PC-9 (cell line): ENCODE measurements around the gene POU3F3. TPM values are rescaled to one million over a fixed set of nuclear protein-coding genes. Genes with fewer than 3 reads are reported as not detected.

Source experiments
- BruUV-seq: library from RNA; stranded (reverse); fragments of 400-500 nt; replicated peaks from 2 replicates; lab custom pipeline; 2021; lab: Mats Ljungman, UMichigan
- CTCF ChIA-PET: fragments of 300-600 bp; sonication (Branson Sonifier 250); formaldehyde crosslinking; loops from one replicate; lab custom pipeline; 2022; ENCODE audit warnings: antibody characterized with exemption; lab: Charles Lee
- POLR2A ChIA-PET: fragments of 300-600 bp; sonication (Branson Sonifier 250); formaldehyde crosslinking; loops from one replicate; lab custom pipeline; 2022; ENCODE audit warnings: antibody characterized with exemption; ENCODE audit not compliant: unreplicated experiment; lab: Charles Lee
- DNase-seq, 2 experiments: peaks; one replicate each; pipeline versions ENCODE4 v3.0.0 to v3.0.0-alpha.2; 2015 to 2022; ENCODE audit warnings: mixed read lengths in 1 of 2
- H2AFZ ChIP-seq: fragments of 200-600 bp; sonication (generic); 2 replicates; pipeline ENCODE4 v1.8.1; 2017; ENCODE audit warnings: antibody characterized with exemption
- H3F3A ChIP-seq: fragments of 200-600 bp; sonication (generic); 2 replicates; pipeline ENCODE4 v1.8.1; 2017; ENCODE audit warnings: antibody characterized with exemption, mild to moderate bottlenecking, low read depth; ENCODE audit not compliant: insufficient read depth
- H3K27ac ChIP-seq: fragments of 200-600 bp; sonication (generic); 2 replicates; pipeline ENCODE4 v1.6.1; 2016; ENCODE audit warnings: mixed run types
- H3K27me3 ChIP-seq: fragments of 200-600 bp; sonication (generic); 2 replicates; pipeline ENCODE4 v1.6.1; 2016; ENCODE audit warnings: low read depth, mixed run types; ENCODE audit not compliant: insufficient read depth
- H3K36me3 ChIP-seq: fragments of 200-600 bp; sonication (generic); 2 replicates; pipeline ENCODE4 v1.6.1; 2016; ENCODE audit warnings: low read depth, mixed run types
- H3K4me1 ChIP-seq: fragments of 200-600 bp; sonication (generic); replicated peaks from 2 replicates; pipeline ENCODE4 v1.6.1; 2016; ENCODE audit warnings: mixed run types; ENCODE audit not compliant: insufficient read depth
- H3K4me2 ChIP-seq: fragments of 200-600 bp; sonication (generic); 2 replicates; pipeline ENCODE4 v1.6.1; 2017; ENCODE audit warnings: mixed run types
- H3K4me3 ChIP-seq: fragments of 200-600 bp; sonication (generic); 2 replicates; pipeline ENCODE4 v1.6.1; 2016; ENCODE audit warnings: mixed run types
- H3K79me2 ChIP-seq: fragments of 200-600 bp; sonication (generic); 2 replicates; pipeline ENCODE4 v1.6.1; 2017; ENCODE audit warnings: low read depth, mixed run types
- H3K9me2 ChIP-seq: fragments of 200-600 bp; sonication (generic); 2 replicates; pipeline ENCODE4 v1.8.1; 2017; ENCODE audit warnings: mild to moderate bottlenecking; ENCODE audit not compliant: insufficient read depth
- H3K9me3 ChIP-seq: fragments of 200-600 bp; sonication (generic); 2 replicates; pipeline ENCODE4 v1.8.1; 2016; ENCODE audit warnings: low read depth; ENCODE audit not compliant: insufficient read depth
- H4K20me1 ChIP-seq: fragments of 200-600 bp; sonication (generic); 2 replicates; pipeline ENCODE4 v1.8.1; 2017; ENCODE audit not compliant: insufficient read depth
- CTCF ChIP-seq: fragments of 200-600 bp; sonication (generic); conservative IDR thresholded peaks from 2 replicates; pipeline ENCODE4 v1.6.1; 2017; ENCODE audit warnings: mixed run types, antibody characterized with exemption, mild to moderate bottlenecking, moderate library complexity
- EZH2 ChIP-seq: fragments of 200-600 bp; sonication (generic); IDR thresholded peaks from 2 replicates; pipeline ENCODE4 v1.8.0; 2017; ENCODE audit warnings: antibody characterized with exemption, low read depth
- intact Hi-C: fragments of 100-400 bp; cut with micrococcal nuclease; formaldehyde crosslinking; loops from one replicate; pipeline ENCODE4 v1.10.0; 2022; ENCODE audit not compliant: unreplicated experiment
- total RNA-seq: library from RNA; stranded (reverse); gene quantifications from 2 replicates; pipeline ENCODE4 v1.2.3, GENCODE V29; 2021

Gene POU3F3
- total RNA-seq, 1 experiment from 2014 or later = not detected

- Histone ChIP-seq H3K9me2 (no peaks in the 10 kb centered on the region), H3K79me2 (no peaks in the 10 kb centered on the region), H2AFZ (no peak overlapping the region), H3K4me1 (no peaks in the 10 kb centered on the region), H4K20me1 (no peaks in the 10 kb centered on the region), H3K4me3 (no peak overlapping the region), H3K4me2 (no peak overlapping the region), H3K27me3 (peaks cover 38% of the 10 kb centered on the region), H3F3A (no peaks in the 10 kb centered on the region), H3K36me3 (no peaks in the 10 kb centered on the region), H3K9me3 (no peaks in the 10 kb centered on the region), H3K27ac (no peak overlapping the region)
- intact Hi-C loops = no loop called here
- DNase-seq = no peak
- no TSS peak for BruUV-seq
- POLR2A ChIA-PET = no interaction called here
- CTCF ChIA-PET = no interaction called here
- TF ChIP-seq EZH2 = no peak
- no peak for TF ChIP-seq CTCF
These were observed 6.9 kb upstream of the POU3F3 start for GRCh38 chr2:104846786-104847585.

- peaks cover 40% of the 10 kb centered on the region for H3K27me3 ChIP-seq
- intact Hi-C loops = no loop called here
- no peak overlapping the region for H3K4me2 ChIP-seq
- H3K36me3 ChIP-seq = no peaks in the 10 kb centered on the region
- H3K9me2 ChIP-seq = no peaks in the 10 kb centered on the region
- DNase-seq = no peak
- H2AFZ ChIP-seq = no peak overlapping the region
- no peaks in the 10 kb centered on the region for H3F3A ChIP-seq
- no peaks in the 10 kb centered on the region for H3K4me1 ChIP-seq
- no TSS peak for BruUV-seq
- no peaks in the 10 kb centered on the region for H3K9me3 ChIP-seq
- POLR2A ChIA-PET = no interaction called here
- no peak overlapping the region for H3K4me3 ChIP-seq
- CTCF ChIA-PET = no interaction called here
- no peaks in the 10 kb centered on the region for H4K20me1 ChIP-seq
- H3K79me2 ChIP-seq = no peaks in the 10 kb centered on the region
- TF ChIP-seq CTCF = no peak
- no peak for TF ChIP-seq EZH2
- H3K27ac ChIP-seq = no peak overlapping the region
These were observed 6.2 kb upstream of the POU3F3 start for GRCh38 chr2:104847586-104848160.

- ChIA-PET POLR2A (no interaction called here), CTCF (no interaction called here)
- no peaks in the 10 kb centered on the region for H4K20me1 ChIP-seq
- TF ChIP-seq CTCF (no peak), EZH2 (no peak)
- no peaks in the 10 kb centered on the region for H3K79me2 ChIP-seq
- H3K36me3 ChIP-seq = no peaks in the 10 kb centered on the region
- intact Hi-C loops = no loop called here
- no peak overlapping the region for H3K27ac ChIP-seq
- H3K27me3 ChIP-seq = peaks cover 40% of the 10 kb centered on the region
- BruUV-seq = no TSS peak
- no peaks in the 10 kb centered on the region for H3K4me1 ChIP-seq
- H3K9me3 ChIP-seq = no peaks in the 10 kb centered on the region
- no peak for DNase-seq
- no peaks in the 10 kb centered on the region for H3K9me2 ChIP-seq
- no peak overlapping the region; the same call in 1 of the 2 replicates for H2AFZ ChIP-seq
- H3K4me3 ChIP-seq = no peak overlapping the region
- no peaks in the 10 kb centered on the region for H3F3A ChIP-seq
- no peak overlapping the region for H3K4me2 ChIP-seq
These were observed 5.4 kb upstream of the POU3F3 start for GRCh38 chr2:104848526-104848925.
